HCT116 (cell line): ENCODE data around the gene ZSCAN26. TPM values are rescaled to one million over a fixed set of nuclear protein-coding genes. Genes with fewer than 3 reads are reported as not detected.

ENCODE experiments used
- ATAC-seq: fragments of 200-7000 bp; cut with Tn5 transposase; 2 replicates; pipeline ENCODE4 v1.9.1; 2020; ENCODE audit warnings: mild to moderate bottlenecking, moderate library complexity
- BruUV-seq: library from RNA; stranded (reverse); fragments of 400-500 nt; replicated peaks from 2 replicates; lab custom pipeline; 2021; lab: Mats Ljungman, UMichigan
- CTCF ChIA-PET: fragments of 300-600 bp; sonication (Branson Sonifier 250); formaldehyde crosslinking; loops from one replicate; lab custom pipeline; 2021; ENCODE audit warnings: antibody characterized with exemption; lab: Charles Lee
- POLR2A ChIA-PET: fragments of 300-600, 350-600 bp; sonication (Branson Sonifier 250); formaldehyde crosslinking; loops from one replicate; lab custom pipeline; 2021; ENCODE audit warnings: antibody characterized with exemption; lab: Charles Lee
- RAD21 ChIA-PET, 2 experiments: fragments of 300-600 bp; sonication (Branson Sonifier 250); formaldehyde crosslinking; loops; one replicate each; lab custom pipeline; 2023; ENCODE audit warnings: low total read pairs in 2 of 2; ENCODE audit not compliant: uncharacterized antibody in 2 of 2, unreplicated experiment in 2 of 2, low non-redundant PET in 1 of 2; lab: Charles Lee
- DNase-seq: peaks from one replicate; pipeline ENCODE4 v3.0.0-alpha.2; 2010; ENCODE audit warnings: low read depth, low spot score
- H2AFZ ChIP-seq: fragments of 200-600 bp; shearing (Covaris generic), sonication (generic); 2 replicates; pipeline ENCODE4 v1.6.1; 2017; ENCODE audit warnings: low read depth, mixed run types, mixed read lengths, antibody characterized with exemption, low read length; ENCODE audit not compliant: poor library complexity, severe bottlenecking
- H3K27ac ChIP-seq: 2 replicates; pipeline ENCODE4 v1.5.1; 2012; ENCODE audit warnings: low read depth, low read length
- H3K27me3 ChIP-seq: fragments of 200-600 bp; sonication (generic); 2 replicates; pipeline ENCODE4 v1.6.1; 2016; ENCODE audit warnings: mixed run types, low read length, mixed read lengths; ENCODE audit not compliant: insufficient read depth
- H3K36me3 ChIP-seq, 2 experiments: fragments of 200-500 bp in 1 of 2; fragments of 200-600 bp in 1 of 2; sonication (Bioruptor generic) in 1 of 2; sonication (generic) in 1 of 2; 2 replicates each; pipeline versions ENCODE4 v1.5.1 to v1.6.1; 2014 to 2016; ENCODE audit warnings: low read length in 2 of 2, inconsistent platforms in 1 of 2, mixed read lengths in 1 of 2, mixed run types in 1 of 2; ENCODE audit not compliant: insufficient read depth in 2 of 2, control insufficient read depth in 1 of 2
- H3K4me1 ChIP-seq, 2 experiments: fragments of 200-600 bp in 1 of 2; sonication (generic) in 1 of 2; 2 replicates each; pipeline versions ENCODE4 v1.5.1 to v1.6.1; 2012 to 2017; ENCODE audit warnings: low read length in 2 of 2, inconsistent platforms in 1 of 2, mild to moderate bottlenecking in 1 of 2, mixed read lengths in 1 of 2, mixed run types in 1 of 2, moderate library complexity in 1 of 2; ENCODE audit not compliant: insufficient read depth in 2 of 2, control insufficient read depth in 1 of 2
- H3K4me2 ChIP-seq: fragments of 200-600 bp; sonication (generic); 2 replicates; pipeline ENCODE4 v1.6.1; 2017; ENCODE audit warnings: mixed run types, low read length, mixed read lengths
- H3K4me3 ChIP-seq, 2 experiments: fragments of 200-600 bp in 1 of 2; sonication (generic) in 1 of 2; replicated peaks in 1 of 2; 2 replicates each; pipeline ENCODE4 v1.5.1; 2011 to 2016; ENCODE audit warnings: low read length in 2 of 2, control low read depth in 1 of 2, low read depth in 1 of 2, mild to moderate bottlenecking in 1 of 2, mixed read lengths in 1 of 2, mixed run types in 1 of 2
- H3K79me2 ChIP-seq: fragments of 200-600 bp; sonication (generic); 2 replicates; pipeline ENCODE4 v1.6.1; 2017; ENCODE audit warnings: mild to moderate bottlenecking, mixed run types, low read length, moderate library complexity, mixed read lengths; ENCODE audit not compliant: insufficient read depth
- H3K9ac ChIP-seq: fragments of 200-600 bp; sonication (generic); 2 replicates; pipeline ENCODE4 v1.6.1; 2016; ENCODE audit warnings: low read length, mixed read lengths
- H3K9me2 ChIP-seq: fragments of 200-600 bp; sonication (generic), shearing (Covaris generic); 2 replicates; pipeline ENCODE4 v1.6.1; 2017; ENCODE audit warnings: mixed run types, mild to moderate bottlenecking, moderate library complexity; ENCODE audit not compliant: insufficient read depth
- H3K9me3 ChIP-seq, 2 experiments: fragments of 200-500 bp in 1 of 2; fragments of 200-600 bp in 1 of 2; sonication (Bioruptor generic) in 1 of 2; sonication (generic) in 1 of 2; 2 replicates each; pipeline ENCODE4 v1.6.1; 2014 to 2017; ENCODE audit warnings: low read length in 2 of 2, mixed read lengths in 2 of 2, inconsistent platforms in 1 of 2, low read depth in 1 of 2, mild to moderate bottlenecking in 1 of 2, mixed run types in 1 of 2, moderate library complexity in 1 of 2; ENCODE audit not compliant: control insufficient read depth in 1 of 2, insufficient read depth in 1 of 2
- H4K20me1 ChIP-seq: fragments of 200-600 bp; sonication (generic), shearing (Covaris generic); 2 replicates; pipeline ENCODE4 v1.6.1; 2017; ENCODE audit warnings: mixed run types, mild to moderate bottlenecking, moderate library complexity; ENCODE audit not compliant: insufficient read depth
- EGR1 ChIP-seq: IDR thresholded peaks from 2 replicates; pipeline ENCODE4 v1.6.1; 2012; ENCODE audit warnings: low read depth
- ELF1 ChIP-seq: IDR thresholded peaks from 2 replicates; pipeline ENCODE4 v1.6.1; 2012; ENCODE audit warnings: low read depth, borderline replicate concordance
- EZH2 ChIP-seq: fragments of 200-600 bp; sonication (generic); IDR thresholded peaks from 2 replicates; pipeline ENCODE4 v1.6.1; 2017; ENCODE audit warnings: antibody characterized with exemption, mixed run types
- EZH2phosphoT487 ChIP-seq: fragments of 200-600 bp; IDR thresholded peaks from 2 replicates; pipeline ENCODE4 v1.6.1; 2018; ENCODE audit warnings: antibody characterized with exemption, borderline replicate concordance
- FOSL1 ChIP-seq: IDR thresholded peaks from 2 replicates; pipeline ENCODE4 v1.6.1; 2012; ENCODE audit warnings: low read depth
- POLR2AphosphoS5 ChIP-seq: IDR thresholded peaks from 2 replicates; pipeline ENCODE4 v1.6.1; 2011; ENCODE audit warnings: mild to moderate bottlenecking, low read depth, low read length, moderate library complexity
- RAD21 ChIP-seq: IDR thresholded peaks from 2 replicates; pipeline ENCODE4 v1.6.1; 2012; ENCODE audit warnings: low read depth, mild to moderate bottlenecking
- SIN3A ChIP-seq: IDR thresholded peaks from 2 replicates; pipeline ENCODE4 v1.6.1; 2012; ENCODE audit warnings: low read depth
- SP1 ChIP-seq: IDR thresholded peaks from 2 replicates; pipeline ENCODE4 v1.6.1; 2012; ENCODE audit warnings: low read depth
- SRF ChIP-seq: IDR thresholded peaks from 2 replicates; pipeline ENCODE4 v1.6.1; 2012; ENCODE audit warnings: low read depth
- TCF7L2 ChIP-seq: IDR thresholded peaks from 2 replicates; pipeline ENCODE4 v1.7.0; 2011; ENCODE audit warnings: borderline replicate concordance, inconsistent platforms; ENCODE audit not compliant: insufficient read depth, insufficient read length; ENCODE audit errors: extremely low read depth
- YY1 ChIP-seq: IDR thresholded peaks from 2 replicates; pipeline ENCODE4 v1.6.1; 2011; ENCODE audit warnings: low read length, low read depth, moderate library complexity, mild to moderate bottlenecking; ENCODE audit not compliant: insufficient replicate concordance; ENCODE audit errors: extremely low read depth
- intact Hi-C: fragments of 100-400 bp; cut with micrococcal nuclease; formaldehyde crosslinking; loops from 2 replicates; pipeline ENCODE4 v1.10.0; 2022
- total RNA-seq: library from RNA; stranded (reverse); gene quantifications from one replicate; pipeline ENCODE4 v1.2.1, GENCODE V29; 2021; ENCODE audit not compliant: unreplicated experiment
- TF ChIP-seq, protein P1 (sequence below): IDR thresholded peaks from 2 replicates; pipeline ENCODE4 v1.6.1; 2012
- TF ChIP-seq, protein P2 (sequence below): IDR thresholded peaks from 2 replicates; pipeline ENCODE4 v1.6.1; 2012; ENCODE audit warnings: low read depth
- TF ChIP-seq, protein P3 (sequence below), 3 experiments: fragments of 200-600 bp in 1 of 3; sonication (generic) in 1 of 3; IDR thresholded peaks in 2 of 3; conservative IDR thresholded peaks in 1 of 3; 2 replicates each; pipeline ENCODE4 v1.5.1; 2012 to 2017; ENCODE audit warnings: low read depth in 2 of 3, low read length in 2 of 3, antibody characterized with exemption in 1 of 3, borderline replicate concordance in 1 of 3, control low read depth in 1 of 3, mild to moderate bottlenecking in 1 of 3, mixed read lengths in 1 of 3, mixed run types in 1 of 3, moderate library complexity in 1 of 3; ENCODE audit not compliant: insufficient read depth in 1 of 3

ZSCAN26 gene
- total RNA-seq, 1 experiment from 2014 or later = 10.3 TPM

DNA sequence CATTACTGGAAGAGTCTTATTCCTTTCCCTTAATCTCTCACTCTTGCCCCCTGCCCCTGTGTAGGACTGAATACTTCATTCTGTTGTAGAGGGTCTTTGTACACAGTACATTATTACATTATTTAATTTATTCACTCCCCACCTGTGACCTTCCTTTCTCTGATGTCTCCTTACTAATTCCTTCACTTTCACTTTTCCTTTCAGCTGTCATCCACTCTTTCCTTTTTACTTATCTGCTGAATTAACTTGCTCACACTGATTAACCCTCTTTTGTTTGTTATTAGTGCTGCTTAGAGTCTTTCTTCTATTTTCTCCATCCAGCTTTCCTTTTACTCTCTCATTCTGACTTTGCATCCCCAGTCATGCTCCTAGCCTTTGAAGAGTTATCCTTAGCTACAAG lies 7.9 kb downstream of the ZSCAN26 start:
- Histone ChIP-seq H3K79me2 (peaks cover 4% of the 10 kb centered on the region; the same call in 1 of the 2 replicates), H3K4me1 (peaks cover 0 to 4% of the 10 kb centered on the region in 2 experiments; a peak in 3 of 4 replicates), H4K20me1 (no peaks in the 10 kb centered on the region), H3K4me2 (no peak overlapping the region), H3K9ac (no peak overlapping the region), H3K9me2 (no peaks in the 10 kb centered on the region), H3K36me3 (peaks cover 20 to 23% of the 10 kb centered on the region in 2 experiments; a peak in 2 of 4 replicates), H3K9me3 (no peaks in the 10 kb centered on the region), H3K27me3 (no peaks in the 10 kb centered on the region), H3K4me3 (no peak overlapping the region), H3K27ac (no peak overlapping the region), H2AFZ (no peak overlapping the region)
- RAD21 ChIA-PET = no interaction called here
- TF ChIP-seq, protein P1, sequence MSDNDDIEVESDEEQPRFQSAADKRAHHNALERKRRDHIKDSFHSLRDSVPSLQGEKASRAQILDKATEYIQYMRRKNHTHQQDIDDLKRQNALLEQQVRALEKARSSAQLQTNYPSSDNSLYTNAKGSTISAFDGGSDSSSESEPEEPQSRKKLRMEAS = no peak
- no peak for TF ChIP-seq FOSL1
- no peak for TF ChIP-seq TCF7L2
- TF ChIP-seq, protein P2, sequence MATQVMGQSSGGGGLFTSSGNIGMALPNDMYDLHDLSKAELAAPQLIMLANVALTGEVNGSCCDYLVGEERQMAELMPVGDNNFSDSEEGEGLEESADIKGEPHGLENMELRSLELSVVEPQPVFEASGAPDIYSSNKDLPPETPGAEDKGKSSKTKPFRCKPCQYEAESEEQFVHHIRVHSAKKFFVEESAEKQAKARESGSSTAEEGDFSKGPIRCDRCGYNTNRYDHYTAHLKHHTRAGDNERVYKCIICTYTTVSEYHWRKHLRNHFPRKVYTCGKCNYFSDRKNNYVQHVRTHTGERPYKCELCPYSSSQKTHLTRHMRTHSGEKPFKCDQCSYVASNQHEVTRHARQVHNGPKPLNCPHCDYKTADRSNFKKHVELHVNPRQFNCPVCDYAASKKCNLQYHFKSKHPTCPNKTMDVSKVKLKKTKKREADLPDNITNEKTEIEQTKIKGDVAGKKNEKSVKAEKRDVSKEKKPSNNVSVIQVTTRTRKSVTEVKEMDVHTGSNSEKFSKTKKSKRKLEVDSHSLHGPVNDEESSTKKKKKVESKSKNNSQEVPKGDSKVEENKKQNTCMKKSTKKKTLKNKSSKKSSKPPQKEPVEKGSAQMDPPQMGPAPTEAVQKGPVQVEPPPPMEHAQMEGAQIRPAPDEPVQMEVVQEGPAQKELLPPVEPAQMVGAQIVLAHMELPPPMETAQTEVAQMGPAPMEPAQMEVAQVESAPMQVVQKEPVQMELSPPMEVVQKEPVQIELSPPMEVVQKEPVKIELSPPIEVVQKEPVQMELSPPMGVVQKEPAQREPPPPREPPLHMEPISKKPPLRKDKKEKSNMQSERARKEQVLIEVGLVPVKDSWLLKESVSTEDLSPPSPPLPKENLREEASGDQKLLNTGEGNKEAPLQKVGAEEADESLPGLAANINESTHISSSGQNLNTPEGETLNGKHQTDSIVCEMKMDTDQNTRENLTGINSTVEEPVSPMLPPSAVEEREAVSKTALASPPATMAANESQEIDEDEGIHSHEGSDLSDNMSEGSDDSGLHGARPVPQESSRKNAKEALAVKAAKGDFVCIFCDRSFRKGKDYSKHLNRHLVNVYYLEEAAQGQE = no peak
- no peak for TF ChIP-seq SP1
- TF ChIP-seq POLR2AphosphoS5 = no peak
- no peak for TF ChIP-seq EZH2phosphoT487
- TF ChIP-seq RAD21 = no peak
- TF ChIP-seq EZH2 = no peak
- no peak for TF ChIP-seq YY1
- TF ChIP-seq EGR1 = no peak
- TF ChIP-seq ELF1 = no peak
- TF ChIP-seq, protein P3, sequence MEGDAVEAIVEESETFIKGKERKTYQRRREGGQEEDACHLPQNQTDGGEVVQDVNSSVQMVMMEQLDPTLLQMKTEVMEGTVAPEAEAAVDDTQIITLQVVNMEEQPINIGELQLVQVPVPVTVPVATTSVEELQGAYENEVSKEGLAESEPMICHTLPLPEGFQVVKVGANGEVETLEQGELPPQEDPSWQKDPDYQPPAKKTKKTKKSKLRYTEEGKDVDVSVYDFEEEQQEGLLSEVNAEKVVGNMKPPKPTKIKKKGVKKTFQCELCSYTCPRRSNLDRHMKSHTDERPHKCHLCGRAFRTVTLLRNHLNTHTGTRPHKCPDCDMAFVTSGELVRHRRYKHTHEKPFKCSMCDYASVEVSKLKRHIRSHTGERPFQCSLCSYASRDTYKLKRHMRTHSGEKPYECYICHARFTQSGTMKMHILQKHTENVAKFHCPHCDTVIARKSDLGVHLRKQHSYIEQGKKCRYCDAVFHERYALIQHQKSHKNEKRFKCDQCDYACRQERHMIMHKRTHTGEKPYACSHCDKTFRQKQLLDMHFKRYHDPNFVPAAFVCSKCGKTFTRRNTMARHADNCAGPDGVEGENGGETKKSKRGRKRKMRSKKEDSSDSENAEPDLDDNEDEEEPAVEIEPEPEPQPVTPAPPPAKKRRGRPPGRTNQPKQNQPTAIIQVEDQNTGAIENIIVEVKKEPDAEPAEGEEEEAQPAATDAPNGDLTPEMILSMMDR (IDR thresholded peaks at IDR 0.05 in 2 of 3, conservative IDR thresholded peaks at IDR 0.05 in 1 of 3; ENCODE audit: borderline replicate concordance in 1 of 3, insufficient read depth in 1 of 3, low read depth in 2 of 3, low read length in 2 of 3) = no peak
- no peak for TF ChIP-seq SIN3A
- TF ChIP-seq SRF = no peak
- intact Hi-C loops = no loop called here
- DNase-seq = no peak
- CTCF ChIA-PET = no interaction called here
- no peak for ATAC-seq
- no TSS peak for BruUV-seq
- POLR2A ChIA-PET = no interaction called here
